ENCODE data around the gene TTC9B.

TTC9B gene

DNA sequence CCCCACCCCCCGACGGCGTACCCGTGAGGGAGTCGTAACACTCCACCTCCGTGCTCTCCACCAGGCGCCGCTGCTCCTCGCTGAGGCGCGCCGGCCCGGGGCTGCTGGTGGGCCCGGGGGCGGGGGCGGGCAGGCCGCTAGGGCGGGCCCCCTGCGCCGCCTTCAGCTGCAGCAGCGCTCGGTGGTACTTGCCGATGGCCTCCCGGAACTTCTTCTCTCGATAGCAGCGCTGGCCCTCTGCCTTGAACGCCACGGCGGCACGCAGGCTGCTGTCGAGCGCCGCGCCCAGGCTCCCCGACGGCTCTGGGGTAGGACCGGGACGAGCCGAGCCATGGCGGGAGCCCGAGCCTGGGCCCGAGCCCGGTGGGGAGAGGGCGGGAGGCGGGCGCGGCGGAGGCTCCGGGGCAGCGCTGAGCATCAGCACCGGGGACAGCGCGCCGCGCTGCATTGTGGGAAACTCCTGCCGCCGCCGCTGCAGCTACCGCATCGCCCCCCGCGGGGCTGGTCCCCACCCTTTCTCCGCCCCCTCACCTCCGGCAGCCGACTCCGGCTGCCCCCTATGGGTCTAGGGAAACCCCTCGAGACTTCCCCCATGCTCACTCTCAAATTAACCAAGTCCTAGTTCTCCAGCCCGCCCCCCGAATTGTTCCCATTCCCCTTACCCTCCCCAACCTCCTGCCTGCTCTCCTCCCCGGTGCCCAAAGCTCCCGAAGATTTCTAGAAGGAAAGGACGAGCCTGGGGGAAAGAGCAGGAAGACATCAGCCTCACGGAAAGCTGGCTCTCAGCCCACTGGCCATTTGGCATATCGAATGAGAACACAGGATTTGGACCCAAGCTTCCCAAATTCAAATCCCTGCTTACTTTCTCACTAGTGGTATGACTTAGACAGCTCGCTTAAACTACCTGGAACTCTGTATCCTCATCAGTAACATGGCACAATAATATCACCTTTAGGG lies at the start of gene TTC9B:
Gene TTC9B, minus strand, starts transcription at position 451 of the 957 bp plus-strand sequence. Its CDS starts 3 bp downstream, at position 448.
- no peak for DNase-seq

DNA sequence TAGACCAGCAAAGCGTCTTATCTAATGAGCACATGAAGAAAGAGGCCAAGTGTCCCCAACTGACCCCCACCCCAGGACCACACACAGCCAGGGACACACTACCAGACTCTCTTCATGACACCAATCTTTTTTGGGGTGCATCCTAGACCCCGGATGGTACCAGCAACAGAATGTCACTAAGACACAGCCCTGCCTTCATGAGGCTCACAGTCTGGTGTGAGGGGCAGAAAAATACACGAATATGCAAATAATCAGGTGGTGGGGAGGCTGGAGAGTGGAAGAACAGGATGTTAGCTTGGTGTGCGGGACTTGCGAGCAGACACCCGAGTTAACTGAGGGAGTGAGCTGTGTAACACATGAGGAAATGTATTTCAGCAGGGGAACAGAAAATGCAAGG lies 49.4 kb upstream of the TTC9B start:
- no peak for DNase-seq

DNA sequence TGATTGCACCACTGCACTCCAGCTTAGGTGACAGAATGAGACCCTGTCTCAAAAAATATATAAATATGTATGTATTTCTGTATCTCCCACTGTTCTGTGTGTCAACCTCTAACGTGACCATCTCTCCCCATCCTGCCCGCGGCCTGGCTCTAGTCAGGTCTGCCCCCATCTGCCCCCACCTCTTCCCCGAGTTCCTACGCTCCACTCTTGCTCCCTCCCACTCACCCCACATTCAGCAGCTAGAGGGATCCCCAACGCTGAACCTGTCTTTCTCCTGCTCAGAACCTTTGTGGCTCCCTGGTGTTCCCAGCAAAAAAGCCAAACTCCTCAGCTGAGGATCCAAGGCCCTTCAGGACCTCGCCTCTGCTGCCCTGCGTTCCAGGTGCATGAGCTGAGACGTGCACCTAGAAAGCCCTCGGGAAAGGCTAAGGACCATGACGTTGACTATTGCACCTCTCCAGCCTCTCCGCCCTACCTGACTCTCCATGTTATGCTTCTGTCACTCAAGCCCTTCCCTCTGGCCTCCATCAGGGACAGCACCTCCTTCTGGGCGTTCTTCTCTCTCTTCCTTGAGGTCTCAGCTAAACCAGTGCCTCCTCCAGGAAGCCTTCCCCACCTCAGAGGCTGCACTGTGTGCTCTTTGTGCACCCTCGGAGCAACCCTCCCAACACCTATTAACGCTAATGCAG lies 48.9 kb upstream of the TTC9B start:
- no peak for DNase-seq

- no peak for DNase-seq
Observed at GRCh38 chr19:40266119-40266518, 47.9 kb upstream of the TTC9B start.

DNA sequence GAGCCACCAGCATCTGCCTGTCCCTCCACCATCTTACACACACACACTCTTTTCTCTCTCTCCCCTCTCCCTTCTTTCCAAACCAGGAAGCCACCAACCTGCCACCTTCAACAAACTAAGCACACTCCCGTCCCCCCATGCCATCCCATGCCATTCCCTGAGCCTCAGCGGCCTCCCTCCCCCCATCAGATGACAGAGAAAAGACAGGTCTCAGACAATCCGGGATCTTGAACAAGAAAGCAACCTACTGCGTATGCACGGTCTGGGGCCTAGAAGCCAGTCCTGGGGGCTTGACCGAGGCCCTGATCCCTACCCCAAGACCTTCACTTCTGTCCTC lies 47.5 kb upstream of the TTC9B start:
- DNase-seq: no peak

GRCh38 chr19:40265055-40265762 lies 47.0 kb upstream of the TTC9B start:
- no peak for DNase-seq

- no peak for DNase-seq
Observed at GRCh38 chr19:40264314-40265054, 46.3 kb upstream of the TTC9B start.

GRCh38 chr19:40263440-40264313 lies 45.5 kb upstream of the TTC9B start:
- DNase-seq: no peak

GRCh38 chr19:40262422-40262821 lies 44.2 kb upstream of the TTC9B start:
- DNase-seq: no peak

DNA sequence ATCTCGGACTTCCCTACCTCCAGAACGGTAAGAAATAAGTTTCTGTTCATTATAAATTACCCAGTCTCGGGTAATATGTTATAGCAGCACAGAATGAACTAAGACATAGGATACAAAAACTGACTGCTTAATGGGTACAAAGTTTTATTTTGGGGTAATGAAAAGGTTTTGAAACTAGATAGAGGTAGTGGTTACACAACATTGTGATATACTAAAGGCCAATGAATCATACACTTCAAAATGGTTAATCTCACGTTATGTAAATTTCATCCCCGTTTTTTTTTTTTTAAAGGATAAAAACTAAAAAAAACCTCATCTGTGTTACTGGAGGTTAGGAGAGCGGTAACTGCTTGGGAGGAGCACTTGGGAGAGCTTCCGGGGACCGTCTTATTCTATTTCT lies 43.4 kb upstream of the TTC9B start:
- DNase-seq: no peak

- DNase-seq: no peak
Observed at GRCh38 chr19:40257096-40257517, 38.9 kb upstream of the TTC9B start.

DNA sequence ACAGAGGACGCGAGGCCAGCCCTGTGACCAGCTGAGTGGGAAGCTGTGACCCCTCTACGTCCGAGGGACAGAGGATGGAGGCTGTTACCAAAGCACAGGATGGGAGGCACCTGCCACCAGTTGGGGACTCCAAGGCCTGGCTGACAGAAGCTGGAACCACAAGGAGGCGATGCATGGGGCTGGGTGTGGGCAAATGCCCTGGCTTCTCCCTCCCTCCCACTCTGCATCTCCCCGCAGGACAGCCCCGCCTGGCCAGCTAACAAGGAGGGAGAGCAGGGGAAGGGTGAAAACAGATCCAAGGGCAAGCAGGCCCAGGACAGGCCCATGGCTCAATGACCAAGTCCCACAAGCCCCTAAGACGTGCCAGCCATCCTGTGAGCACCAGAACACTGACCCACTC lies 38.3 kb upstream of the TTC9B start:
- no peak for DNase-seq

GRCh38 chr19:40255619-40256166 lies 37.5 kb upstream of the TTC9B start:
- DNase-seq: no peak

GRCh38 chr19:40254714-40255418 lies 36.7 kb upstream of the TTC9B start:
- DNase-seq: no peak

GRCh38 chr19:40253611-40254092 lies 35.5 kb upstream of the TTC9B start:
- no peak for DNase-seq

DNA sequence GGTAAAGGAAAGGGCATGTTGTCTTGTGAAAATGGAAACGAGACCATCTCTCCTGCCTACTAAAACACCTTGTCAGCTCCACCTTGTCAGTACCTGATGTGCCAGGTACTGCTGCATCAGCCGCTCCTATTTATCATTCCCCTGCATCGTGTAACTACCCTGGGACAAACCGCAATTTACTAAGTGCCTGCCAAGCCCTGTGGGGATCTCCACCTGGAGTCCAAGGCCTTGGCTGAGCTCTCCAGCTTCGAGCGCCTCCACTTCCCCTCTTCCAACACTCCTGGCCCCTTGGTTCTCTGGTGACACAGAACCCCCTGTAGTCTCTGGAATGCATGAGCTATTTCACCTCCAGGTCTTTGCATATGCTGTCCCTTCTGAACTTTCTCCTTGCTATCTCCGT lies 34.2 kb upstream of the TTC9B start:
- DNase-seq: no peak

GRCh38 chr19:40251991-40252390 lies 33.8 kb upstream of the TTC9B start:
- no peak for DNase-seq

GRCh38 chr19:40251244-40251643 lies 33.1 kb upstream of the TTC9B start:
- no peak for DNase-seq

GRCh38 chr19:40249781-40250180 lies 31.6 kb upstream of the TTC9B start:
- DNase-seq: no peak

- DNase-seq: no peak
Observed at GRCh38 chr19:40249201-40249600, 31.0 kb upstream of the TTC9B start.
